Esophagus muscularis mucosa (tissue), 4 donors: Measurements from ENCODE around the gene DCTD. TPM values are rescaled to one million over a fixed set of nuclear protein-coding genes. Genes with fewer than 3 reads are reported as not detected.

ENCODE experiments used
- DNase-seq: peaks from one replicate; pipeline ENCODE4 v3.0.0-alpha.2; 2017; ENCODE audit errors: extremely low spot score
- H3K27ac ChIP-seq, 4 donors: fragments of 200-600 bp; sonication (generic); replicated peaks in 1 of 4; 1 replicate in 3 of 4; 2 replicates in 1 of 4; pipeline ENCODE4 v1.5.1; 2016 to 2019; ENCODE audit warnings: mild to moderate bottlenecking in 1 of 4
- H3K27me3 ChIP-seq, 4 donors: fragments of 200-600 bp; sonication (generic); one replicate each; pipeline versions ENCODE4 v1.5.1 to v1.6.0; 2016 to 2019
- H3K36me3 ChIP-seq, 4 donors: fragments of 200-600 bp; sonication (generic); one replicate each; pipeline ENCODE4 v1.5.1; 2016 to 2019
- H3K4me1 ChIP-seq, 4 donors: fragments of 200-600 bp; sonication (generic); one replicate each; pipeline ENCODE4 v1.5.1; 2016 to 2019
- H3K4me3 ChIP-seq, 4 donors: fragments of 200-600 bp; sonication (generic); 1 replicate in 2 of 4; 2 replicates in 2 of 4; pipeline ENCODE4 v1.5.1; 2016 to 2019; ENCODE audit warnings: mild to moderate bottlenecking in 4 of 4, moderate library complexity in 1 of 4
- H3K9me3 ChIP-seq, 4 donors: fragments of 200-600 bp; sonication (generic); 1 replicate in 3 of 4; 2 replicates in 1 of 4; pipeline ENCODE4 v1.5.1; 2016 to 2019
- CTCF ChIP-seq, 3 experiments: fragments of 200-600 bp in 2 of 3; fragments of 450-650 bp in 1 of 3; sonication (generic) in 2 of 3; IDR thresholded peaks; one replicate each; pipeline ENCODE4 v1.5.1; 2017 to 2019; ENCODE audit warnings: antibody characterized with exemption in 3 of 3, mild to moderate bottlenecking in 2 of 3, moderate library complexity in 1 of 3
- EP300 ChIP-seq: sonication (generic); formaldehyde crosslinking; IDR thresholded peaks from one replicate; pipeline ENCODE4 v1.6.1; 2017; ENCODE audit warnings: antibody characterized with exemption
- POLR2A ChIP-seq: fragments of 450-650 bp; IDR thresholded peaks from one replicate; pipeline ENCODE4 v1.6.1; 2017; ENCODE audit warnings: antibody characterized with exemption, moderate library complexity, mild to moderate bottlenecking, low read depth
- POLR2AphosphoS5 ChIP-seq, 2 donors: sonication (generic); formaldehyde crosslinking; IDR thresholded peaks; one replicate each; pipeline ENCODE4 v1.6.1; 2017; ENCODE audit warnings: antibody characterized with exemption in 2 of 2
- WGBS: methylation state at CpG from one replicate; pipeline ENCODE4 v1.1.5; 2018; 5-methylcytosine and 5-hydroxymethylcytosine counted together
- intact Hi-C: fragments of 100-400 bp; cut with DNase I; formaldehyde crosslinking; loops from one replicate; pipeline ENCODE4 v1.15.1; 2023
- total RNA-seq, 4 donors: library from RNA; depleted of rRNA; stranded (reverse); fragments of >200 nt; gene quantifications; one replicate each; pipeline versions ENCODE4 v1.1.0 to v1.2.1, GENCODE V29; 2016

The DCTD gene
- total RNA-seq, 4 donors from 2014 or later, result 33.6 to 55.3 (median 48.7) TPM

DNA sequence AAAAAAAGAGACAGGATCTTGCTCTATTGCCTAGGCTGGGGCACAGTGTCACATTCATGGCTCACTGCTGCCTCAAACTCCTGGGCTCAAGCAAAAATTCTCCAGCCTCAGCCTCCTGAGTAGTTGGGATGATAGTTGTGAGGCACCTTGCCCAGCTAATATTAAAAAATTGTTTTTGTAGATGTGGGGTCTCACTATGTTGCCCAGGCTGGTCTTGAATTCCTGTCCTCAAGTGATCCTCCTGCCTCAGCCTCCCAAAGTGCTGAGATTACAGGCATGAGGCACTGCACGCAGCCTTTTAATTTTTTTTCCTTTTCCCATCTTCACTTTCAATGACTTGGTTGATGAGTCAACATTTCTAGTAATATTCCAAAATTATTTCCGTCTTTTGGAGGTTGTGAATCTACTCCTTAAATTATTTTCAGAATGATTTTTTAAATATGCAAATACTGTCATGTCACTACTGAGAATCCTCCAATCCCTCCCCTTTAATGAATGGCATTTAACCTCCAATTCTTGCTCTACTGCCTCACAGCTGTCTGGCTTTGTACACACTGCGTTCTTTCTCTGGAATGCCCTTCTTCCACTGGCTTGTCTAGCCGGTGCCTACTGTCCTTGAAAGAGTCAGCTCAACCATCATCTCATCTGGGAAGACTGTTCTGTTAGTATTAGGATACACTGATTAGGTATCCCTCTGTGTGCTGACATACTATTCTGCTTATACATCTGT, 27.5 kb upstream of the DCTD start:
- DNase-seq, result no peak
- no peak for TF ChIP-seq POLR2A
- TF ChIP-seq CTCF (IDR thresholded peaks at IDR 0.05), result no peak
- TF ChIP-seq EP300, result no peak
- no peak for TF ChIP-seq POLR2AphosphoS5 (IDR thresholded peaks at IDR 0.05)
- WGBS, result 73% methylated on average over 4 of the region's 4 CpGs
- intact Hi-C loops, result no loop called here
- no peak overlapping the region for H3K27ac ChIP-seq
- H3K27me3 ChIP-seq, result no peaks in the 10 kb centered on the region
- H3K4me3 ChIP-seq, result no peak overlapping the region
- no peaks in the 10 kb centered on the region for H3K36me3 ChIP-seq
- no peaks in the 10 kb centered on the region for H3K9me3 ChIP-seq
- H3K4me1 ChIP-seq, result no peaks in the 10 kb centered on the region

GRCh38 chr4:182939680-182940079, 22.5 kb upstream of the DCTD start:
- Histone ChIP-seq H3K36me3 (no peaks in the 10 kb centered on the region), H3K4me3 (no peak overlapping the region), H3K27ac (no peak overlapping the region), H3K27me3 (peaks cover 0 to 4% (median 0%) of the 10 kb centered on the region in 4 donors), H3K4me1 (peaks cover 0 to 6% (median 3%) of the 10 kb centered on the region in 4 donors), H3K9me3 (no peaks in the 10 kb centered on the region)
- intact Hi-C loops, result loop anchor here (2.0 to 5.0 kb wide), 2 partner anchors 133 to 323 kb away; no protein-coding TSS in a partner anchor
- TF ChIP-seq CTCF (IDR thresholded peaks at IDR 0.05), result no peak
- TF ChIP-seq POLR2AphosphoS5 (IDR thresholded peaks at IDR 0.05), result no peak
- TF ChIP-seq POLR2A, result no peak
- TF ChIP-seq EP300, result no peak
- DNase-seq, result no peak
- WGBS, result 96% methylated on average over 8 of the region's 9 CpGs

GRCh38 chr4:182938205-182938645, 21.0 kb upstream of the DCTD start:
- 26% methylated on average over 14 of the region's 14 CpGs for WGBS
- no peak for DNase-seq

DNA sequence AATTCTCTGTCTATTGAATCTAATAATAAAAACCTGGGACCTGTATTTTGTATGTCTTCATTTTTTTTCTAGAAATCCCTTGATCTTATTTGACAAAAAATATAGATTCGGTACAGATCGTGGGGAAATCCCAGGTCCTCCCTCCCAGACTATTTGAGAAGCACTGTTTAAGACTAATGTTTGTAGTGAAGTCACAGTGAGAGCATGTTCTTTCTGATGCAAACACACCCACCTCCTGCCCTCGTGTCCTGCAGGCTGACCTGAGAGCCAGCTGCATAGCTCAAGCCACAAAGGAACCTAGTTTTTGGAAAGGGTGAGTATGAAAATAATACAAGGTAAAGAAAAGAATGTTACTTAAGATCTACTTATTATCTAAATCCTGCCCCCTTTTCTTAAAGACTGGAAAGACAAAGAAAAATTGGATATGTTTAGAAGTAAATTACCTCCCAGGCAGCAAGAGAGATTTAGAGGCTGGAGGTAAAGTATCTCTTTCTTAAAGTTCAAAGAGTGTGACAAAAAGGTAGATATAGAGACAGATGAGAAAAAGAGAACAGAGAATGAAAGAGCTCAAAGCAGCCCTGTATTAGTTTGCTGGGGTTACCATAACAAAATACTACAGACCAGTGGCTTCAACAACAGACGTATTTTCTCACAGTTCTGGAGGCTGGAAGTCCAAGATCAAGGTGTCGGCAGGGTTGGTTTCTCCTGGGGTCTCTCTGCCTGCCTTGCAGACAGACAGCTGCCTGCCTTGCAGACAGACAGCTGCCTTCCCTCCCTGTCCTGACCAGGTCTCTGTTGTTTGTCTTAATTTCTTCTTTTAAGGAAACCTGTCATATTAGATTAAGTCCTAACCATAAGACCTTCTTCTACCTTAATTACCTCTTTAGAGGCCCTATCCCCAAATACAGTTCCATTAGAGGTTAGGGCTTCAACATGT, 20.4 kb upstream of the DCTD start:
- H3K4me3 ChIP-seq, result no peak overlapping the region
- peaks cover 0 to 6% (median 3%) of the 10 kb centered on the region in 4 donors for H3K4me1 ChIP-seq
- 89% methylated on average over 5 of the region's 5 CpGs for WGBS
- peaks cover 0 to 4% (median 0%) of the 10 kb centered on the region in 4 donors for H3K27me3 ChIP-seq
- no peak for DNase-seq
- TF ChIP-seq EP300, result no peak
- TF ChIP-seq POLR2AphosphoS5 (IDR thresholded peaks at IDR 0.05), result no peak
- no peak for TF ChIP-seq POLR2A
- no peak for TF ChIP-seq CTCF (IDR thresholded peaks at IDR 0.05)
- no peaks in the 10 kb centered on the region for H3K9me3 ChIP-seq
- intact Hi-C loops, result loop anchor here (2.0 to 5.0 kb wide), 2 partner anchors 135 to 325 kb away; no protein-coding TSS in a partner anchor
- no peaks in the 10 kb centered on the region for H3K36me3 ChIP-seq
- no peak overlapping the region for H3K27ac ChIP-seq

More at GRCh38 chr4:182938205-182938645, 21.0 kb upstream of the DCTD start:
- no peaks in the 10 kb centered on the region for H3K9me3 ChIP-seq
- H3K4me3 ChIP-seq, result no peak overlapping the region
- peaks cover 0 to 4% (median 0%) of the 10 kb centered on the region in 4 donors for H3K27me3 ChIP-seq
- TF ChIP-seq POLR2A, result no peak
- no peak for TF ChIP-seq POLR2AphosphoS5 (IDR thresholded peaks at IDR 0.05)
- TF ChIP-seq CTCF (IDR thresholded peaks at IDR 0.05), result peak; percentile 76 to 93 (median 82)
- H3K27ac ChIP-seq, result no peak overlapping the region
- H3K4me1 ChIP-seq, result peaks cover 0 to 6% (median 3%) of the 10 kb centered on the region in 4 donors
- no peaks in the 10 kb centered on the region for H3K36me3 ChIP-seq
- intact Hi-C loops, result loop anchor here (2.0 to 5.0 kb wide), 2 partner anchors 134 to 325 kb away; no protein-coding TSS in a partner anchor
